SK-N-SH (cell line): ENCODE results near the gene TGFB1I1. TPM values are rescaled to one million over a fixed set of nuclear protein-coding genes. Genes with fewer than 3 reads are reported as not detected.

Experiments
- CTCF ChIA-PET: fragments of 300-600, 350-600 bp; formaldehyde crosslinking; extraction: SDS; loops from one replicate; lab custom pipeline; 2021; lab: Yijun Ruan, JAX
- POLR2A ChIA-PET: fragments of 350-600 bp; sonication (Branson Sonifier 250); formaldehyde crosslinking; extraction: SDS; loops from one replicate; lab custom pipeline; 2020; ENCODE audit warnings: antibody characterized with exemption, inconsistent platforms; lab: Yijun Ruan, JAX
- DNase-seq: peaks from one replicate; pipeline ENCODE4 v3.0.0; 2012
- H2AFZ ChIP-seq: fragments of 200-600 bp; sonication (generic); 2 replicates; pipeline ENCODE4 v1.8.1; 2016; ENCODE audit warnings: antibody characterized with exemption, mild to moderate bottlenecking, low read depth
- H3F3A ChIP-seq: fragments of 200-600 bp; sonication (generic); replicated peaks from 2 replicates; pipeline ENCODE3; 2016; ENCODE audit warnings: antibody characterized with exemption, mild to moderate bottlenecking; ENCODE audit not compliant: insufficient read depth
- H3K27ac ChIP-seq, 2 experiments: fragments of 200-500 bp in 1 of 2; fragments of 200-600 bp in 1 of 2; sonication (Bioruptor generic) in 1 of 2; sonication (generic), shearing (Covaris generic) in 1 of 2; 2 replicates each; pipeline versions ENCODE4 v1.5.1 to v1.6.1; 2014 to 2016; ENCODE audit warnings: low read depth in 2 of 2, inconsistent platforms in 1 of 2, low read length in 1 of 2, mild to moderate bottlenecking in 1 of 2, mixed read lengths in 1 of 2
- H3K27me3 ChIP-seq: fragments of 200-600 bp; sonication (generic), shearing (Covaris generic); 2 replicates; pipeline ENCODE4 v1.6.1; 2016; ENCODE audit warnings: mixed run types; ENCODE audit not compliant: insufficient read depth
- H3K36me3 ChIP-seq, 2 experiments: fragments of 200-500 bp in 1 of 2; fragments of 200-600 bp in 1 of 2; sonication (Bioruptor generic) in 1 of 2; sonication (generic) in 1 of 2; replicated peaks in 1 of 2; 2 replicates each; pipeline versions ENCODE3 to v1.5.1; 2014 to 2016; ENCODE audit warnings: low read length in 1 of 2, mild to moderate bottlenecking in 1 of 2; ENCODE audit not compliant: insufficient read depth in 2 of 2, control insufficient read depth in 1 of 2
- H3K4me1 ChIP-seq, 2 experiments: fragments of 200-500 bp in 1 of 2; fragments of 200-600 bp in 1 of 2; sonication (Bioruptor generic) in 1 of 2; sonication (generic), shearing (Covaris generic) in 1 of 2; 2 replicates each; pipeline versions ENCODE4 v1.5.1 to v1.6.1; 2014 to 2016; ENCODE audit warnings: low read depth in 1 of 2, low read length in 1 of 2, mixed run types in 1 of 2; ENCODE audit not compliant: insufficient read depth in 2 of 2, control insufficient read depth in 1 of 2
- H3K4me2 ChIP-seq: fragments of 200-600 bp; sonication (generic), shearing (Covaris generic); 2 replicates; pipeline ENCODE4 v1.6.1; 2017; ENCODE audit warnings: mixed run types
- H3K4me3 ChIP-seq, 2 experiments: fragments of 200-500 bp in 1 of 2; fragments of 200-600 bp in 1 of 2; sonication (Bioruptor generic) in 1 of 2; sonication (generic), shearing (Covaris generic) in 1 of 2; 2 replicates each; pipeline versions ENCODE4 v1.5.1 to v1.8.1; 2014 to 2016; ENCODE audit warnings: low read depth in 2 of 2, inconsistent platforms in 1 of 2, low read length in 1 of 2, mild to moderate bottlenecking in 1 of 2, mixed read lengths in 1 of 2, moderate library complexity in 1 of 2
- H3K79me2 ChIP-seq: fragments of 200-600 bp; sonication (generic); 2 replicates; pipeline ENCODE4 v1.8.1; 2017; ENCODE audit warnings: mild to moderate bottlenecking; ENCODE audit not compliant: insufficient read depth
- H3K9ac ChIP-seq: fragments of 200-600 bp; sonication (generic); 2 replicates; pipeline ENCODE4 v1.6.1; 2017; ENCODE audit warnings: mixed run types
- H3K9me2 ChIP-seq: fragments of 200-600 bp; sonication (generic); 2 replicates; pipeline ENCODE4 v1.6.1; 2017; ENCODE audit warnings: mixed run types
- H3K9me3 ChIP-seq: fragments of 200-600 bp; sonication (generic); 2 replicates; pipeline ENCODE4 v1.6.1; 2017; ENCODE audit warnings: mixed run types, mild to moderate bottlenecking, moderate library complexity
- H4K20me1 ChIP-seq: fragments of 200-600 bp; sonication (generic); 2 replicates; pipeline ENCODE4 v1.6.1; 2017; ENCODE audit warnings: mild to moderate bottlenecking, mixed run types; ENCODE audit not compliant: insufficient read depth
- CHD2 ChIP-seq: fragments of 150-350 bp; IDR thresholded peaks from 2 replicates; pipeline ENCODE4 v1.6.1; 2018; ENCODE audit warnings: low read length; ENCODE audit not compliant: partially characterized antibody
- EZH2phosphoT487 ChIP-seq: fragments of 200-600 bp; sonication (generic); IDR thresholded peaks from 2 replicates; pipeline ENCODE4 v1.6.1; 2017; ENCODE audit warnings: low read depth, mixed run types, mild to moderate bottlenecking, antibody characterized with exemption, moderate library complexity, borderline replicate concordance
- FOSL2 ChIP-seq: IDR thresholded peaks from 2 replicates; pipeline ENCODE4 v1.4.0; 2012; ENCODE audit warnings: low read depth, mild to moderate bottlenecking, moderate library complexity, borderline replicate concordance
- FOXM1 ChIP-seq: IDR thresholded peaks from 2 replicates; pipeline ENCODE4 v1.4.0; 2012; ENCODE audit warnings: low read depth, mild to moderate bottlenecking
- JUND ChIP-seq: IDR thresholded peaks from 2 replicates; pipeline ENCODE4 v1.4.0; 2012
- MXI1 ChIP-seq: IDR thresholded peaks from 2 replicates; pipeline ENCODE4 v1.6.1; 2012; ENCODE audit warnings: mild to moderate bottlenecking, low read depth, low read length, improper control_type of control experiment
- NRF1 ChIP-seq: IDR thresholded peaks from 2 replicates; pipeline ENCODE4 v1.6.1; 2012; ENCODE audit warnings: low read depth, mild to moderate bottlenecking, low read length
- POLR2AphosphoS5 ChIP-seq: IDR thresholded peaks from 2 replicates; pipeline ENCODE4 v1.6.1; 2012; ENCODE audit warnings: low read depth, low read length
- RAD21 ChIP-seq: IDR thresholded peaks from 2 replicates; pipeline ENCODE4 v1.6.1; 2012; ENCODE audit warnings: mild to moderate bottlenecking, low read length
- RCOR1 ChIP-seq: fragments of 150-350 bp; IDR thresholded peaks from 2 replicates; pipeline ENCODE4 v1.6.1; 2017; ENCODE audit warnings: antibody characterized with exemption, low read length
- RFX5 ChIP-seq: IDR thresholded peaks from 2 replicates; pipeline ENCODE4 v1.6.1; 2012; ENCODE audit warnings: mild to moderate bottlenecking, improper control_type of control experiment, low read length
- RXRA ChIP-seq: IDR thresholded peaks from 2 replicates; pipeline ENCODE4 v1.4.0; 2012; ENCODE audit warnings: low read depth, mild to moderate bottlenecking, borderline replicate concordance
- SIN3A ChIP-seq: IDR thresholded peaks from 2 replicates; pipeline ENCODE4 v1.6.1; 2012; ENCODE audit warnings: low read depth, mild to moderate bottlenecking, low read length, moderate library complexity, borderline replicate concordance
- SMC3 ChIP-seq: IDR thresholded peaks from 2 replicates; pipeline ENCODE4 v1.6.1; 2012; ENCODE audit warnings: low read depth, low read length, improper control_type of control experiment
- TAF1 ChIP-seq: IDR thresholded peaks from 2 replicates; pipeline ENCODE4 v1.6.1; 2012; ENCODE audit warnings: low read depth, mild to moderate bottlenecking, low read length, moderate library complexity, borderline replicate concordance
- WGBS: methylation state at CpG from one replicate; pipeline ENCODE4 v1.1.6; 2017; ENCODE audit warnings: low lambda C conversion rate; 5-methylcytosine and 5-hydroxymethylcytosine counted together
- polyA plus RNA-seq, 3 experiments: library from polyadenylated mRNA; depleted of rRNA; stranded (reverse); fragments of >200 nt; gene quantifications; 2 replicates each; pipeline ENCODE4 v1.2.3, GENCODE V29; 2012
- TF ChIP-seq, protein P1 (sequence below): fragments of 150-350 bp; IDR thresholded peaks from 2 replicates; pipeline ENCODE4 v1.6.1; 2017; ENCODE audit warnings: antibody characterized with exemption, low read length, low read depth, borderline replicate concordance
- TF ChIP-seq, protein P2 (sequence below): fragments of 200-600 bp; sonication (generic); IDR thresholded peaks from 2 replicates; pipeline ENCODE4 v1.6.1; 2017; ENCODE audit warnings: antibody characterized with exemption, mild to moderate bottlenecking, moderate library complexity
- TF ChIP-seq, protein P3 (sequence below): fragments of 150-350 bp; IDR thresholded peaks from 2 replicates; pipeline ENCODE4 v1.6.1; 2016; ENCODE audit warnings: mild to moderate bottlenecking, low read depth, low read length

The TGFB1I1 gene
- polyA plus RNA-seq, 1 of the 3 experiments (the other 2 are of a cell fraction) = 29.7 TPM

DNA sequence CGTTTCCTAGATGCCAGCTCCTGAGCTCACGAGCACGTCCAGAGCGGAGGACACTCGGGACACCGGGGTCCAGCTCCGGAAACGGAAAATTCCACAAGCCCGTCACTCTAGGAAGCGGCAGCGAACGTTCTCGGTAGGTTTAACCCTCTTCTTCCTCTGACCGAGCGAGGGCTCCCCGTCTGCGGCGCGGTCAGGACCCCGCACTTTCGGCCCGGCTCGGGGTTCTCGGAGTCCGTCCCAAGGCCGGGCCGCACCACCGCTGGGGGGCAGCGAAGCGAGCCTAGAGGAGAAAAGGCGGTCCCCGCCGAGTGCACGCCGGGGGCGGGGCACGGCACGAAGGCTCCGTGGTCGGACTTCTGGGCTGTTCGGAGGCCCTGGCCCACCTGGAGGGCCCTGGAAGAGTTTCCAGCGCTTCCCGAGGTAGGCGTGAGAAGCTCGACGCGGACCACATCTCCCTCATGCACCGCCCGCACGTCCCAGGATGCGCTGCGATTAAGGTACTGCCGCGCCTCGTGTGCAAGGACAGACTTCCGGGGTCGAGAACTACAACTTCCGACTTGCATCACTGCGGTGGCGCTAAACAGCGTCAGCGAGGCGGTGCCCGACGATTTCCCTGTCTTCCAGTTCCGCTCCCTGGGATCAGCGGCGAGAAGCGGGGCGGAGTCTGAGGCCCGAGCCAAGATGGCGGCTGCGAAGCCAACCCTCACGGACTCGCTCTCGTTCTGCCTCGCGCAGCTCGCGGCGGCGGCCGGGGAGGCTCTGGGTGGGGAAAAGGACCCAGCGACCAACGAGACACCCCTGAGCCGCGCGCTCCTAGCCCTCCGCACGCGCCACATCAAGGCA, 12.9 kb upstream of the TGFB1I1 start, which contains the start of gene ARMC5 (continued):
- no peak for TF ChIP-seq EZH2phosphoT487

DNA sequence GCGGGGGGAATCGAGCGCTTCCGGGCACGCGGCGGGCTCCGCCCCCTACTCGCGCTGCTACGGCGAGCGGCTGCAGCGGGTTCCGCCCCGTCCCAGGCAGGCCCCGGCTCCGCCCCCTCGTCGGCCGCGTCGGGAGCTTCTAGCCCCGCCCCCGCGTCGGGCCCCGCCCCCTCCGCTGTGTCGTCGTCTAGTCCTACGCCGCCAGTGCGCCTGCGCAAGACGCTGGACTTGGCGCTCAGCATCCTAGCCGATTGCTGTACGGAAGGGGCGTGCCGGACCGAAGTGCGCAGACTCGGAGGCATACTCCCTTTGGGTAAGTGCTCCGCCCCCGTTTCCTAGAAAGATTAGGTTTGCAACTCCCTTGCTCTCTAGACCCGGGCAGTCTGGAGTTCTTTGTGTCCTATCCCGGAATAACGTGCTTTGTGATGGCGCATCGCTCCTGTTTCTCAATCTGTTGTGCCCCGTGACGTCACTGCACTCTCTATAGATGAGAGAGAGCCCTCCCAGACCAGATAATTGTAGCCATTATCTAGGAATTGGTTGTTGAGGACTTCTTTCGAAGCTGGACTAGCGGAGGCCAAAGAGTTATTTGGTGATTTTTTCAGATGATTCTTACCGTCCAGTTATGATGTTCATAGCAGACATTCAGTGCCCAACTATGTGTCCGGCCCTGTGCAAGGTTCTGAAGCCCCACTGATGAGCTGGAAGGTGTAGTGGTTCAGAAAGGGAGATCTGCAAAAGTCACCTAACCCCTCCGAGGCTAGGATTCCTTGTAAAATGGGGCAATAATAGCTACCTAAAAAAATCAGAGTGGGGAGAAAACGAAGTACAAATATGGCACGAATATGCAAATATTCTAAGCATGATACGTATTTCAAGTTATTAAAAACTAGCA, 12.0 kb upstream of the TGFB1I1 start:
- TF ChIP-seq POLR2AphosphoS5 = peak; percentile 64; the same call in 1 of the 2 replicates
- peak; percentile 93 for TF ChIP-seq NRF1
- peak; percentile 36 for TF ChIP-seq CHD2
- TF ChIP-seq SIN3A = no peak
- 0 out of 2 replicates have a peak, but pooled peaks have one; percentile 29 for TF ChIP-seq MXI1
- TF ChIP-seq, protein P1, sequence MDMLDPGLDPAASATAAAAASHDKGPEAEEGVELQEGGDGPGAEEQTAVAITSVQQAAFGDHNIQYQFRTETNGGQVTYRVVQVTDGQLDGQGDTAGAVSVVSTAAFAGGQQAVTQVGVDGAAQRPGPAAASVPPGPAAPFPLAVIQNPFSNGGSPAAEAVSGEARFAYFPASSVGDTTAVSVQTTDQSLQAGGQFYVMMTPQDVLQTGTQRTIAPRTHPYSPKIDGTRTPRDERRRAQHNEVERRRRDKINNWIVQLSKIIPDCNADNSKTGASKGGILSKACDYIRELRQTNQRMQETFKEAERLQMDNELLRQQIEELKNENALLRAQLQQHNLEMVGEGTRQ = no peak
- TF ChIP-seq TAF1 = 0 out of 2 replicates have a peak, but pooled peaks have one; percentile 24
- Histone ChIP-seq H3K9me3 (no peaks in the 10 kb centered on the region), H2AFZ (peak overlapping the region; percentile 82), H3K36me3 (peaks cover 10 to 17% of the 10 kb centered on the region in 2 experiments), H3K9me2 (no peaks in the 10 kb centered on the region), H3K79me2 (peaks cover 43% of the 10 kb centered on the region), H3K9ac (peak overlapping the region; percentile 98), H3K27me3 (no peaks in the 10 kb centered on the region), H3K4me1 (peaks cover 30 to 33% of the 10 kb centered on the region in 2 experiments; a peak in 2 of 4 replicates), H3K4me3 (peak overlapping the region; percentile 72 to 88), H3K27ac (peak overlapping the region; percentile 96 to 97), H4K20me1 (peaks cover 28% of the 10 kb centered on the region), H3K4me2 (peak overlapping the region; percentile 92), H3F3A (peaks cover 8% of the 10 kb centered on the region)
- CTCF ChIA-PET = interaction anchor here (0.6 to 8.0 kb wide), 29 partner anchors 8 to 657 kb away, joined by 3 to 80 read pairs (median 4); partner anchors contain the start of genes FUS, HSD3B7, RUSF1 and SLC5A2
- DNase-seq = peak; percentile 97
- POLR2A ChIA-PET = interaction anchor here (0.7 to 3.6 kb wide), 18 partner anchors 9 to 518 kb away, joined by 3 to 15 read pairs (median 5); partner anchors contain the start of genes FUS, RUSF1, TGFB1I1 and ZNF267
- 2% methylated on average over 27 of the region's 61 CpGs for WGBS

DNA sequence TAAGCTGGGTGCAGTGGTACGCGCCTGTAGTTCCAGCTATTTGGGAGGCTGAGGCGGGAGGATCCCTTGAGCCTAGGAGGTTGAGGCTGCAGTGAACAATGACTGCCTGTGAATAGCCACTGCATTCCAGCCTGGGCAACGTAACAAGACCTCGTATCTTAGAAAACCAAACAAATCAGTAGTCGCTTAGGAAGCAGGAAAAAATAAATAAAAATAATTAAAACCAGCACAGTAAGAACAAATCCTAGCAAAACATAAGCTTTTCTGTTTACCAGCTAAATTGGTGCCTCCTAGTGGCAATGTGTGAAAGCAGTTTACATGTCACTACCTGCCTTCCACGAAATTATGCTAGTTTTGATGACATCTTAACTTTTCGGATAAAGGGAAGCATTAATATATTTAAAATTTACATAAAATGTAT, 11.4 kb upstream of the TGFB1I1 start:
- peaks cover 8% of the 10 kb centered on the region for H3F3A ChIP-seq
- WGBS = 33% methylated on average over 8 of the region's 8 CpGs
- H4K20me1 ChIP-seq = peaks cover 26% of the 10 kb centered on the region
- DNase-seq = peak; percentile 56
- H3K9me3 ChIP-seq = no peaks in the 10 kb centered on the region
- H3K36me3 ChIP-seq = peaks cover 7 to 20% of the 10 kb centered on the region in 2 experiments
- peak overlapping the region; percentile 69 for H3K9ac ChIP-seq
- no peaks in the 10 kb centered on the region for H3K27me3 ChIP-seq
- peak overlapping the region; percentile 82; the same call in 1 of the 2 replicates for H2AFZ ChIP-seq
- no peaks in the 10 kb centered on the region for H3K9me2 ChIP-seq
- ChIA-PET POLR2A (interaction anchor here (0.8 to 3.6 kb wide), 11 partner anchors 10 to 413 kb away, joined by 3 to 15 read pairs (median 7); partner anchors contain the start of genes FUS, RUSF1, TGFB1I1 and ZNF267), CTCF (interaction anchor here (0.6 to 8.0 kb wide), 23 partner anchors 9 to 658 kb away, joined by 3 to 80 read pairs (median 4); partner anchors contain the start of genes HSD3B7, RUSF1, SLC5A2 and TGFB1I1)
- peak overlapping the region; percentile 83 for H3K4me2 ChIP-seq
- peaks cover 23 to 26% of the 10 kb centered on the region in 2 experiments; a peak in 2 of 4 replicates for H3K4me1 ChIP-seq
- peaks cover 36% of the 10 kb centered on the region for H3K79me2 ChIP-seq
- peak overlapping the region; percentile 93 to 96 for H3K27ac ChIP-seq
- H3K4me3 ChIP-seq = peak overlapping the region; percentile 57 to 88
- TF ChIP-seq RAD21 = peak; percentile 56
- TF ChIP-seq RCOR1 = no peak
- TF ChIP-seq SMC3 = no peak; the same call in 1 of the 2 replicates
- TF ChIP-seq, protein P2, sequence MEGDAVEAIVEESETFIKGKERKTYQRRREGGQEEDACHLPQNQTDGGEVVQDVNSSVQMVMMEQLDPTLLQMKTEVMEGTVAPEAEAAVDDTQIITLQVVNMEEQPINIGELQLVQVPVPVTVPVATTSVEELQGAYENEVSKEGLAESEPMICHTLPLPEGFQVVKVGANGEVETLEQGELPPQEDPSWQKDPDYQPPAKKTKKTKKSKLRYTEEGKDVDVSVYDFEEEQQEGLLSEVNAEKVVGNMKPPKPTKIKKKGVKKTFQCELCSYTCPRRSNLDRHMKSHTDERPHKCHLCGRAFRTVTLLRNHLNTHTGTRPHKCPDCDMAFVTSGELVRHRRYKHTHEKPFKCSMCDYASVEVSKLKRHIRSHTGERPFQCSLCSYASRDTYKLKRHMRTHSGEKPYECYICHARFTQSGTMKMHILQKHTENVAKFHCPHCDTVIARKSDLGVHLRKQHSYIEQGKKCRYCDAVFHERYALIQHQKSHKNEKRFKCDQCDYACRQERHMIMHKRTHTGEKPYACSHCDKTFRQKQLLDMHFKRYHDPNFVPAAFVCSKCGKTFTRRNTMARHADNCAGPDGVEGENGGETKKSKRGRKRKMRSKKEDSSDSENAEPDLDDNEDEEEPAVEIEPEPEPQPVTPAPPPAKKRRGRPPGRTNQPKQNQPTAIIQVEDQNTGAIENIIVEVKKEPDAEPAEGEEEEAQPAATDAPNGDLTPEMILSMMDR = peak; percentile 82
- no peak for TF ChIP-seq SIN3A
- no peak for TF ChIP-seq RXRA
- TF ChIP-seq, protein P3, sequence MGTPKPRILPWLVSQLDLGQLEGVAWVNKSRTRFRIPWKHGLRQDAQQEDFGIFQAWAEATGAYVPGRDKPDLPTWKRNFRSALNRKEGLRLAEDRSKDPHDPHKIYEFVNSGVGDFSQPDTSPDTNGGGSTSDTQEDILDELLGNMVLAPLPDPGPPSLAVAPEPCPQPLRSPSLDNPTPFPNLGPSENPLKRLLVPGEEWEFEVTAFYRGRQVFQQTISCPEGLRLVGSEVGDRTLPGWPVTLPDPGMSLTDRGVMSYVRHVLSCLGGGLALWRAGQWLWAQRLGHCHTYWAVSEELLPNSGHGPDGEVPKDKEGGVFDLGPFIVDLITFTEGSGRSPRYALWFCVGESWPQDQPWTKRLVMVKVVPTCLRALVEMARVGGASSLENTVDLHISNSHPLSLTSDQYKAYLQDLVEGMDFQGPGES = no peak
- peak; percentile 18; the same call in 1 of the 2 replicates for TF ChIP-seq RFX5
- TF ChIP-seq FOSL2 = no peak
- no peak for TF ChIP-seq FOXM1
- TF ChIP-seq JUND = no peak
